ENCODE data around the gene RPL36. TPM values are rescaled to one million over a fixed set of nuclear protein-coding genes. Genes with fewer than 3 reads are reported as not detected.
"Not testable (repeated sequence)": the region's sequence is repeated elsewhere in the genome, so short reads cannot be mapped to it uniquely, and the experiment has no call there.

Gene RPL36
- total RNA-seq, 4 donors from 2014 or later, result 170 to 440 (median 262) TPM

GRCh38 chr19:5700455-5701092, 10.5 kb downstream of the RPL36 start:
- TF ChIP-seq, protein P1, sequence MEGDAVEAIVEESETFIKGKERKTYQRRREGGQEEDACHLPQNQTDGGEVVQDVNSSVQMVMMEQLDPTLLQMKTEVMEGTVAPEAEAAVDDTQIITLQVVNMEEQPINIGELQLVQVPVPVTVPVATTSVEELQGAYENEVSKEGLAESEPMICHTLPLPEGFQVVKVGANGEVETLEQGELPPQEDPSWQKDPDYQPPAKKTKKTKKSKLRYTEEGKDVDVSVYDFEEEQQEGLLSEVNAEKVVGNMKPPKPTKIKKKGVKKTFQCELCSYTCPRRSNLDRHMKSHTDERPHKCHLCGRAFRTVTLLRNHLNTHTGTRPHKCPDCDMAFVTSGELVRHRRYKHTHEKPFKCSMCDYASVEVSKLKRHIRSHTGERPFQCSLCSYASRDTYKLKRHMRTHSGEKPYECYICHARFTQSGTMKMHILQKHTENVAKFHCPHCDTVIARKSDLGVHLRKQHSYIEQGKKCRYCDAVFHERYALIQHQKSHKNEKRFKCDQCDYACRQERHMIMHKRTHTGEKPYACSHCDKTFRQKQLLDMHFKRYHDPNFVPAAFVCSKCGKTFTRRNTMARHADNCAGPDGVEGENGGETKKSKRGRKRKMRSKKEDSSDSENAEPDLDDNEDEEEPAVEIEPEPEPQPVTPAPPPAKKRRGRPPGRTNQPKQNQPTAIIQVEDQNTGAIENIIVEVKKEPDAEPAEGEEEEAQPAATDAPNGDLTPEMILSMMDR (IDR thresholded peaks at IDR 0.05), result no peak
- TF ChIP-seq POLR2A (IDR thresholded peaks at IDR 0.05), result no peak
- Histone ChIP-seq H3K27me3 (no peaks in the 10 kb centered on the region), H3K36me3 (peaks cover 0 to 75% (median 0%) of the 10 kb centered on the region in 3 donors), H3K9me3 (no peaks in the 10 kb centered on the region), H3K27ac (no peak overlapping the region), H3K4me1 (no peaks in the 10 kb centered on the region), H3K4me3 (no peak overlapping the region)
- DNase-seq, result no peak

DNA sequence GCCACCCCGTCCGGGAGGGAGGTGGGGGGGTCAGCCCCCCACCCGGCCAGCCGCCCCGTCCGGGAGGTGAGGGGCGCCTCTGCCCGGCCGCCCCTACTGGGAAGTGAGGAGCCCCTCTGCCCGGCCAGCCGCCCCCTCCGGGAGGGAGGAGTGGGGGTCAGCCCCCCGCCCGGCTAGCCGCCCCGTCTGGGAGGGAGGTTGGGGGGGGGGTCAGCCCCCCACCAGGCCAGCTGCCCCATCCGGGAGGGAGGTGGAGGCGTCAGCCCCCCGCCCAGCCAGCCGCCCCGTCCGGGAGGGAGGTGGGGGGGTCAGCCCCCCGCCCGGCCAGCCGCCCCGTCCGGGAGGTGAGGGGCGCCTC, 11.9 kb downstream of the RPL36 start:
- H3K27ac ChIP-seq, H3K4me3 ChIP-seq, H3K27me3 ChIP-seq, DNase-seq, H3K4me1 ChIP-seq, H3K9me3 ChIP-seq: not testable (repeated sequence)
- H3K36me3 ChIP-seq, result peaks cover 0 to 72% (median 0%) of the 10 kb centered on the region in 3 donors

DNA sequence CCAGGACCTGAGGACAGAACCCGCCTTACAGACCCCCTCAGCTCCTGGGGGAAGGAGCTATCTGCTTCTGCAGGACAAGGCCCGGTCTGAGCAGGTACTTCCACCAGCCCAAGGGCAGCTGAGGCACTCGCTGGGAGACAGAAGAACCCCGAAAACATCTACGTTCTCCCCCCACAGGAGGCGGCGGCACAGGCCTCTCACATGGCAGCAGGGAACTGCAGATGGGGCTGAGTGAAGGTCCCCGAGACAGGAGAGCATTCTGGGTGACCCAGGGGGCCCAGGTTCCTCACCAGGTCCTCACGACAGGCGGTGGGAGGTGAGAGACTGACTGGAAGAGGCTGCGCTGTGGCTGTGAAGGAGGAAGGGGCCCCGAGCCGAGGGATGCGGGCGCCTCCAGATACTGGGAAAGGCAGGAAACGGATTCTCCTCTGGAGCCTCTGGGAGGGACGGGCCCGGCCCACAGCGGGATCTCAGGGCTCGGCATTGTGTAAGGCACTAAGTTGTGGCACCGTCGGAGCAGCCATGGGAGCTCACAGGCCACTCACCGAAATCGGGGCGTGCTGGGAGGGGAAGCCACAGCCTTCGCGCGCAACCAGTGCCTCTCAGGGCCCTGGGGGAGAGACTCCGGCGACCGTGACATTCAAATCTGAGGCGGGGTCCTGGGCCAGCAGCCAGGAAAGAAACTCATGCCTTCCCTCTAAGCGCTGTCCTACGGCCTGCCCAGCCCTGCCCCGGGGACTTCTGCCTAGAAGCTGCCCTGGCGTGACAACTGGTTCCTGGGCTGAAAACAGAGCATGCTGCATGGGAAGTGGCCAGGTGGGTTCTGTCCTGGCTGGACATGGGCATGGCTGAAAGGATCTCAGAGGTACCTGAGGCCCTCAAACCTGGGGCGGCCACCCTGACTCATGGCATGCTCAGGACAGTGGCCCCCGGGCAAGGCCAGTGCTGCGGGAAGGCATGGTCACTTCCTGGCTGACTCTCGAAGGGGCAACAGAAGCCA, 14.0 kb downstream of the RPL36 start:
- no peak overlapping the region for H3K27ac ChIP-seq
- no peaks in the 10 kb centered on the region for H3K9me3 ChIP-seq
- no peak for DNase-seq
- peaks cover 0 to 78% (median 0%) of the 10 kb centered on the region in 3 donors for H3K36me3 ChIP-seq
- no peaks in the 10 kb centered on the region for H3K27me3 ChIP-seq
- TF ChIP-seq POLR2A (IDR thresholded peaks at IDR 0.05), result no peak
- TF ChIP-seq, protein P1 (IDR thresholded peaks at IDR 0.05), result no peak
- H3K4me1 ChIP-seq, result no peaks in the 10 kb centered on the region
- no peak overlapping the region for H3K4me3 ChIP-seq

- peaks cover 0 to 75% (median 0%) of the 10 kb centered on the region in 3 donors for H3K36me3 ChIP-seq
These were observed 15.5 kb downstream of the RPL36 start for GRCh38 chr19:5705552-5705951.

GRCh38 chr19:5706876-5707573, 16.9 kb downstream of the RPL36 start:
- Histone ChIP-seq H3K27me3 (no peaks in the 10 kb centered on the region), H3K4me1 (no peaks in the 10 kb centered on the region), H3K9me3 (no peaks in the 10 kb centered on the region), H3K27ac (no peak overlapping the region), H3K4me3 (no peak overlapping the region), H3K36me3 (peaks cover 0 to 82% (median 0%) of the 10 kb centered on the region in 3 donors)
- DNase-seq, result no peak
- TF ChIP-seq POLR2A (IDR thresholded peaks at IDR 0.05), result no peak
- TF ChIP-seq, protein P1 (IDR thresholded peaks at IDR 0.05), result no peak

More at GRCh38 chr19:5705552-5705951, 15.5 kb downstream of the RPL36 start:
- DNase-seq, result no peak
- Histone ChIP-seq H3K27me3 (no peaks in the 10 kb centered on the region), H3K4me1 (no peaks in the 10 kb centered on the region), H3K27ac (no peak overlapping the region), H3K4me3 (no peak overlapping the region), H3K9me3 (no peaks in the 10 kb centered on the region)
- TF ChIP-seq, protein P1 (IDR thresholded peaks at IDR 0.05), result no peak
- no peak for TF ChIP-seq POLR2A (IDR thresholded peaks at IDR 0.05)

All from Peyer's patch (tissue), 4 donors.